ENCODE measurements around the gene CPOX.

CPOX gene

DNA sequence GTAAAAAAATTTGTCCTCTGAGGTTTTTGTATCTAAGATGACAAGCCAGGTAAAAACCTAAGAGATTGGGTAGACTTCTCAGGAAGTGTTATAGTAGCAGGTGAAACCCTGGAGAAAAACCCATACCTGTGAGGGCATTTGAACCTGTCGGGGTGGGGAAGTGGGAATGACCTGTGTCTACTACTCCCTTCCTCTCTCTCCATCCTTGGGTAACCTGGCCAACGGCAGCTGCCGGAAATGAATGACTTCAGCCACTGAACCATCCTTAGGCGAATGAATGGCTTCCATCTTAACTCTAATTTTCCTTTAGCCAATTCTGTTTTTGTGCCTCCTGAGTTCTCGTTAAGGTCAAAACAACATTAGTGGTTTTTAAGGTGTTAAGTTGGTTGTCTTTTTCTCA lies 44.9 kb downstream of the CPOX start:
- Histone ChIP-seq H3K27ac (replicated peaks; ENCODE audit: low read length) (no peak overlapping the region), H3K36me3 (replicated peaks in 1 of 2; ENCODE audit: control insufficient read depth in 2 of 2, insufficient read depth in 2 of 2, low read length in 2 of 2) (no peaks in the 10 kb centered on the region), H3K4me3 (ENCODE audit: low read length in 2 of 2) (no peak overlapping the region), H3K18ac (ENCODE audit: low read length) (no peak overlapping the region), H4K8ac (ENCODE audit: low read depth, low read length) (no peak overlapping the region), H3K14ac (ENCODE audit: low read length) (no peak overlapping the region), H3K9ac (ENCODE audit: low read depth, low read length, poor library complexity) (no peak overlapping the region), H3K9me3 (replicated peaks in 1 of 2; ENCODE audit: control insufficient read depth in 2 of 2, insufficient read depth in 1 of 2, low read depth in 1 of 2, low read length in 2 of 2) (no peaks in the 10 kb centered on the region), H3K79me1 (ENCODE audit: low read depth, low read length) (no peaks in the 10 kb centered on the region), H2BK120ac (ENCODE audit: low read depth, low read length) (no peak overlapping the region), H2AK5ac (ENCODE audit: low read depth, low read length) (no peak overlapping the region), H3K4me1 (ENCODE audit: control insufficient read depth in 2 of 2, insufficient read depth in 1 of 2, low read depth in 1 of 2, low read length in 2 of 2) (no peaks in the 10 kb centered on the region), H2BK15ac (ENCODE audit: low read length) (no peak overlapping the region), H2BK5ac (ENCODE audit: low read length) (no peak overlapping the region), H3K27me3 (ENCODE audit: control insufficient read depth in 3 of 3, insufficient read depth in 3 of 3, low read depth in 1 of 3, low read length in 3 of 3) (no peaks in the 10 kb centered on the region), H3K23ac (ENCODE audit: low read depth, low read length, poor library complexity) (no peak overlapping the region), H2AFZ (ENCODE audit: low read length) (no peak overlapping the region), H4K91ac (ENCODE audit: low read depth, low read length, poor library complexity) (no peak overlapping the region), H3K4ac (ENCODE audit: low read length) (no peak overlapping the region), H2BK12ac (ENCODE audit: low read length) (no peak overlapping the region), H3K4me2 (ENCODE audit: insufficient read depth, low read length, poor library complexity, severe bottlenecking) (no peak overlapping the region)
- WGBS, 2 donors (ENCODE audit: extremely low coverage in 2 of 2, insufficient read length in 2 of 2, insufficient replicate concordance in 1 of 2), result no CpG with 5 or more reads among the region's 5 CpGs
- no peak for DNase-seq (ENCODE audit: low spot score)

GRCh38 chr3:98545940-98546339 lies 47.5 kb downstream of the CPOX start:
- Histone ChIP-seq H4K8ac (ENCODE audit: low read depth, low read length) (no peak overlapping the region), H3K18ac (ENCODE audit: low read length) (no peak overlapping the region), H2BK15ac (ENCODE audit: low read length) (no peak overlapping the region), H3K14ac (ENCODE audit: low read length) (no peak overlapping the region), H3K9ac (ENCODE audit: low read depth, low read length, poor library complexity) (no peak overlapping the region), H2BK12ac (ENCODE audit: low read length) (no peak overlapping the region), H2BK120ac (ENCODE audit: low read depth, low read length) (no peak overlapping the region), H2BK5ac (ENCODE audit: low read length) (no peak overlapping the region), H4K91ac (ENCODE audit: low read depth, low read length, poor library complexity) (no peak overlapping the region), H3K4me1 (ENCODE audit: control insufficient read depth in 2 of 2, insufficient read depth in 1 of 2, low read depth in 1 of 2, low read length in 2 of 2) (no peaks in the 10 kb centered on the region), H3K9me3 (replicated peaks in 1 of 2; ENCODE audit: control insufficient read depth in 2 of 2, insufficient read depth in 1 of 2, low read depth in 1 of 2, low read length in 2 of 2) (no peaks in the 10 kb centered on the region), H2AFZ (ENCODE audit: low read length) (no peak overlapping the region), H3K23ac (ENCODE audit: low read depth, low read length, poor library complexity) (no peak overlapping the region), H2AK5ac (ENCODE audit: low read depth, low read length) (no peak overlapping the region), H3K27me3 (ENCODE audit: control insufficient read depth in 3 of 3, insufficient read depth in 3 of 3, low read depth in 1 of 3, low read length in 3 of 3) (no peaks in the 10 kb centered on the region), H3K27ac (replicated peaks; ENCODE audit: low read length) (no peak overlapping the region), H3K4ac (ENCODE audit: low read length) (no peak overlapping the region), H3K36me3 (replicated peaks in 1 of 2; ENCODE audit: control insufficient read depth in 2 of 2, insufficient read depth in 2 of 2, low read length in 2 of 2) (no peaks in the 10 kb centered on the region), H3K4me3 (ENCODE audit: low read length in 2 of 2) (no peak overlapping the region), H3K79me1 (ENCODE audit: low read depth, low read length) (no peaks in the 10 kb centered on the region), H3K4me2 (ENCODE audit: insufficient read depth, low read length, poor library complexity, severe bottlenecking) (no peak overlapping the region)
- whole genome bisulfite sequencing, 2 donors (ENCODE audit: extremely low coverage in 2 of 2, insufficient read length in 2 of 2, insufficient replicate concordance in 1 of 2), result no CpG with 5 or more reads among the region's 5 CpGs
- DNase-seq (ENCODE audit: low spot score), result no peak

DNA sequence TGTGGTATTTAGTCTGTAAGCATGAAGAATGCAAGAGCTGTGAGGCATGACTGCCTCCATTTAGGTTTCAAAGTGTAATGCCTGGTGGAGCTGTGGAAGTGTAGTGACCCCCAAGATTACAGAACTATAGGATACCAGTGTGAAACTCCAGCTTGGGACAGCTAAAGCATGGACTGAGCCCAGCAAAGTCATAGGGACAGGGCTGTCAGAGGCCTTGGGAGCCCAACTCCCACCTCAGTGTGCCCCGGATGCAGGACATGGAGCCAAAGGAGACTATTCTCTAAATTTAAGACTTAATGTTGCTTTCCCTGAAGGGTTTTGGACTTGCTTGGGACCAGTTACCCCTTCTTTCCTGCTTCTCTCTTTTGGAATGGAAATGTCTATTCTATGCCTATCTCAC lies 50.8 kb downstream of the CPOX start:
- no peak overlapping the region for H3K4ac ChIP-seq (ENCODE audit: low read length)
- WGBS, 2 donors (ENCODE audit: extremely low coverage in 2 of 2, insufficient read length in 2 of 2, insufficient replicate concordance in 1 of 2), result no CpG with 5 or more reads among the region's 1 CpG
- H2BK120ac ChIP-seq (ENCODE audit: low read depth, low read length), result no peak overlapping the region
- no peak overlapping the region for H2AK5ac ChIP-seq (ENCODE audit: low read depth, low read length)
- DNase-seq (ENCODE audit: low spot score), result no peak
- H3K4me1 ChIP-seq (ENCODE audit: control insufficient read depth in 2 of 2, insufficient read depth in 1 of 2, low read depth in 1 of 2, low read length in 2 of 2), result no peaks in the 10 kb centered on the region
- H4K8ac ChIP-seq (ENCODE audit: low read depth, low read length), result no peak overlapping the region
- no peak overlapping the region for H3K23ac ChIP-seq (ENCODE audit: low read depth, low read length, poor library complexity)
- H2BK5ac ChIP-seq (ENCODE audit: low read length), result no peak overlapping the region
- no peak overlapping the region for H4K91ac ChIP-seq (ENCODE audit: low read depth, low read length, poor library complexity)
- H3K18ac ChIP-seq (ENCODE audit: low read length), result no peak overlapping the region
- no peak overlapping the region for H3K4me3 ChIP-seq (ENCODE audit: low read length in 2 of 2)
- H3K9ac ChIP-seq (ENCODE audit: low read depth, low read length, poor library complexity), result no peak overlapping the region
- H3K14ac ChIP-seq (ENCODE audit: low read length), result no peak overlapping the region
- H2BK15ac ChIP-seq (ENCODE audit: low read length), result no peak overlapping the region
- H2AFZ ChIP-seq (ENCODE audit: low read length), result no peak overlapping the region
- no peaks in the 10 kb centered on the region for H3K9me3 ChIP-seq (replicated peaks in 1 of 2; ENCODE audit: control insufficient read depth in 2 of 2, insufficient read depth in 1 of 2, low read depth in 1 of 2, low read length in 2 of 2)
- no peaks in the 10 kb centered on the region for H3K79me1 ChIP-seq (ENCODE audit: low read depth, low read length)
- H3K36me3 ChIP-seq (replicated peaks in 1 of 2; ENCODE audit: control insufficient read depth in 2 of 2, insufficient read depth in 2 of 2, low read length in 2 of 2), result no peaks in the 10 kb centered on the region
- no peak overlapping the region for H2BK12ac ChIP-seq (ENCODE audit: low read length)
- H3K27ac ChIP-seq (replicated peaks; ENCODE audit: low read length), result no peak overlapping the region
- H3K4me2 ChIP-seq (ENCODE audit: insufficient read depth, low read length, poor library complexity, severe bottlenecking), result no peak overlapping the region
- H3K27me3 ChIP-seq (ENCODE audit: control insufficient read depth in 3 of 3, insufficient read depth in 3 of 3, low read depth in 1 of 3, low read length in 3 of 3), result no peaks in the 10 kb centered on the region

- Histone ChIP-seq H3K36me3 (replicated peaks in 1 of 2; ENCODE audit: control insufficient read depth in 2 of 2, insufficient read depth in 2 of 2, low read length in 2 of 2) (no peaks in the 10 kb centered on the region), H3K27ac (replicated peaks; ENCODE audit: low read length) (no peak overlapping the region), H3K18ac (ENCODE audit: low read length) (no peak overlapping the region), H3K4ac (ENCODE audit: low read length) (no peak overlapping the region), H2BK5ac (ENCODE audit: low read length) (no peak overlapping the region), H2BK12ac (ENCODE audit: low read length) (no peak overlapping the region), H2AK5ac (ENCODE audit: low read depth, low read length) (no peak overlapping the region), H2AFZ (ENCODE audit: low read length) (no peak overlapping the region), H4K8ac (ENCODE audit: low read depth, low read length) (no peak overlapping the region), H3K14ac (ENCODE audit: low read length) (no peak overlapping the region), H3K27me3 (ENCODE audit: control insufficient read depth in 3 of 3, insufficient read depth in 3 of 3, low read depth in 1 of 3, low read length in 3 of 3) (no peaks in the 10 kb centered on the region), H3K9ac (ENCODE audit: low read depth, low read length, poor library complexity) (no peak overlapping the region), H4K91ac (ENCODE audit: low read depth, low read length, poor library complexity) (no peak overlapping the region), H2BK120ac (ENCODE audit: low read depth, low read length) (no peak overlapping the region), H3K4me2 (ENCODE audit: insufficient read depth, low read length, poor library complexity, severe bottlenecking) (no peak overlapping the region), H3K4me3 (ENCODE audit: low read length in 2 of 2) (no peak overlapping the region), H2BK15ac (ENCODE audit: low read length) (no peak overlapping the region), H3K23ac (ENCODE audit: low read depth, low read length, poor library complexity) (no peak overlapping the region), H3K79me1 (ENCODE audit: low read depth, low read length) (no peaks in the 10 kb centered on the region), H3K4me1 (ENCODE audit: control insufficient read depth in 2 of 2, insufficient read depth in 1 of 2, low read depth in 1 of 2, low read length in 2 of 2) (no peaks in the 10 kb centered on the region), H3K9me3 (replicated peaks in 1 of 2; ENCODE audit: control insufficient read depth in 2 of 2, insufficient read depth in 1 of 2, low read depth in 1 of 2, low read length in 2 of 2) (no peaks in the 10 kb centered on the region)
- DNase-seq (ENCODE audit: low spot score), result no peak
- no CpG with 5 or more reads among the region's 1 CpG for WGBS, 2 donors (ENCODE audit: extremely low coverage in 2 of 2, insufficient read length in 2 of 2, insufficient replicate concordance in 1 of 2)
These were observed 51.7 kb downstream of the CPOX start for GRCh38 chr3:98541695-98542094.

All from neuronal stem cell (in vitro differentiated cells).